ENCODE results near the gene ZBTB43. TPM values are rescaled to one million over a fixed set of nuclear protein-coding genes. Genes with fewer than 3 reads are reported as not detected.

The ZBTB43 gene
- total and polyA plus RNA-seq, 10 of the 15 experiments (the other 5 are each of a cell fraction or from before 2014, with no cell fraction given), result 2.4 to 19.3 (median 8.7) TPM

DNA sequence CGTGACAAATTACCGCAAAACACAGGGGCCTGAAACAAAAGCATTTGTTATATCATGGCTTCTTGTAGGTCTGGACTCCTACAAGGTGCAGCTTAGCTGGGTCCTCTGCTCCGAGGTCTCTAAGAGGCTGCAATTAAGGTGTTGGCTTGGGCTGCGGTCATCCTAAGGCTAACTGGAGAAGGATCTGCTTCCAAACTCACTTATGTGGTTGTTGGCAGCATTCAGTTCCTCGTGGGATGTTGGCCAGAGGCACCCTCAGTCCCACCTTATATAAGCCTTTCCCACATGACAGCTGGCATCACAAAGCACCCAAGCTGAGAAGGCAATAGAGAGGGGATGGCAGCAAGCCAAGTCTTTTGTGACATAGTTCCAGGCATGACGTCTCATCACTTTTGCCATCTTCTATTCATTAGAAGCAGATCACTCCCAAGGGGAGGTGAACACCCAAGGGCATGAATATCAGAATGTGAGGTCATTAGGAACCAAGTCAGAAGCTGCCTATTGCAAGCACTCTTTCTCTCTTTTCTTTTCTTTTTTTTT, 47.9 kb upstream of the ZBTB43 start (continued):
- TF ChIP-seq, protein P1, sequence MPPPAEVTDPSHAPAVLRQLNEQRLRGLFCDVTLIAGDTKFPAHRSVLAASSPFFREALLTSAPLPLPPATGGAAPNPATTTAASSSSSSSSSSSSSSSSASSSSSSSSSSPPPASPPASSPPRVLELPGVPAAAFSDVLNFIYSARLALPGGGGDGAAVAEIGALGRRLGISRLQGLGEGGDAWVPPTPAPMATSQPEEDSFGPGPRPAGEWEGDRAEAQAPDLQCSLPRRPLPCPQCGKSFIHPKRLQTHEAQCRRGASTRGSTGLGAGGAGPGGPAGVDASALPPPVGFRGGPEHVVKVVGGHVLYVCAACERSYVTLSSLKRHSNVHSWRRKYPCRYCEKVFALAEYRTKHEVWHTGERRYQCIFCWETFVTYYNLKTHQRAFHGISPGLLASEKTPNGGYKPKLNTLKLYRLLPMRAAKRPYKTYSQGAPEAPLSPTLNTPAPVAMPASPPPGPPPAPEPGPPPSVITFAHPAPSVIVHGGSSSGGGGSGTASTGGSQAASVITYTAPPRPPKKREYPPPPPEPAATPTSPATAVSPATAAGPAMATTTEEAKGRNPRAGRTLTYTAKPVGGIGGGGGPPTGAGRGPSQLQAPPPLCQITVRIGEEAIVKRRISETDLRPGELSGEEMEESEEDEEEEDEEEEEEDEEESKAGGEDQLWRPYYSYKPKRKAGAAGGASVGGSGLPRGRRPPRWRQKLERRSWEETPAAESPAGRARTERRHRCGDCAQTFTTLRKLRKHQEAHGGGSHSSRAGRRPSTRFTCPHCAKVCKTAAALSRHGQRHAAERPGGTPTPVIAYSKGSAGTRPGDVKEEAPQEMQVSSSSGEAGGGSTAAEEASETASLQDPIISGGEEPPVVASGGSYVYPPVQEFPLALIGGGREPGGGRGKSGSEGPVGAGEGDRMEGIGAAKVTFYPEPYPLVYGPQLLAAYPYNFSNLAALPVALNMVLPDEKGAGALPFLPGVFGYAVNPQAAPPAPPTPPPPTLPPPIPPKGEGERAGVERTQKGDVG (CRISPR knock-in tag; IDR thresholded peaks at IDR 0.05), result no peak
- TF ChIP-seq, protein P2, sequence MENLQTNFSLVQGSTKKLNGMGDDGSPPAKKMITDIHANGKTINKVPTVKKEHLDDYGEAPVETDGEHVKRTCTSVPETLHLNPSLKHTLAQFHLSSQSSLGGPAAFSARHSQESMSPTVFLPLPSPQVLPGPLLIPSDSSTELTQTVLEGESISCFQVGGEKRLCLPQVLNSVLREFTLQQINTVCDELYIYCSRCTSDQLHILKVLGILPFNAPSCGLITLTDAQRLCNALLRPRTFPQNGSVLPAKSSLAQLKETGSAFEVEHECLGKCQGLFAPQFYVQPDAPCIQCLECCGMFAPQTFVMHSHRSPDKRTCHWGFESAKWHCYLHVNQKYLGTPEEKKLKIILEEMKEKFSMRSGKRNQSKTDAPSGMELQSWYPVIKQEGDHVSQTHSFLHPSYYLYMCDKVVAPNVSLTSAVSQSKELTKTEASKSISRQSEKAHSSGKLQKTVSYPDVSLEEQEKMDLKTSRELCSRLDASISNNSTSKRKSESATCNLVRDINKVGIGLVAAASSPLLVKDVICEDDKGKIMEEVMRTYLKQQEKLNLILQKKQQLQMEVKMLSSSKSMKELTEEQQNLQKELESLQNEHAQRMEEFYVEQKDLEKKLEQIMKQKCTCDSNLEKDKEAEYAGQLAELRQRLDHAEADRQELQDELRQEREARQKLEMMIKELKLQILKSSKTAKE (IDR thresholded peaks at IDR 0.05; ENCODE audit: low read depth, poor library complexity, severe bottlenecking), result no peak

DNA sequence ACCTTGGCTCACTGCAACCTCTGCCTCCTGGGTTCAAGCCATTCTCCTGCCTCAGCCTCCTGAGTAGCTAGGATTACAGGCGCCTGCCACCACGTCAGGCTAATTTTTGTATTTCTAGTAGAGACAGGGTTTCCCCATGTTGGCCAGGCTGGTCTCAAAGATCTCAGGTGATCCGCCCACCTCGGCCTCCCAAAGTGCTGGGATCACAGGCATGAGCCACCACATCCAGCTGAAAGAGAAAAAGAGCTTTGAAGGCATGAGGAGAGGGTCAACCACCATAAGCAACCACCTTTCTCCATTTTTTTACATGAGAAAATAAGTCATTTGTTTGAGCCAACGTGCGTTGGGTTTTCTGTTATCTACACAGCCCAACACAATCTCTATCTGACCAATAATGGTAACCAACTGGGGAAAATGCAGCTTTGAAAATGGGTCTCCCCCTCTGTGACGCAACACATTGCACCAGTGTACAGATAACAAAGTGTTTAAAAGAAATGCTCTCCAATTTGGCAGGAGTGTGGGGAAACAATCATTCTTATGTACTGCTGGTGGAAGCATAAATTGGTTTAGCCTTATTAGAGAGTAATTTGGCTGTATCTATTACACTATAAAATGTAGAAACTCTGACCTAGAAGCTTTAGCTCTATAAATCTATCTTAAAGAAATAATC, 45.8 kb upstream of the ZBTB43 start:
- Histone ChIP-seq H3K4me3 (no peak overlapping the region), H3K27me3 (replicated peaks in 1 of 2; ENCODE audit: control insufficient read depth in 2 of 2, insufficient read depth in 2 of 2, low read length in 1 of 2) (no peaks in the 10 kb centered on the region; a peak in 1 of 4 replicates), H3K27ac (ENCODE audit: control insufficient read depth, insufficient read depth) (no peak overlapping the region), H3K9ac (ENCODE audit: control insufficient read depth, insufficient read depth, low read length) (no peak overlapping the region), H3K36me3 (ENCODE audit: control insufficient read depth in 2 of 2, insufficient read depth in 2 of 2, low read length in 1 of 2) (no peaks in the 10 kb centered on the region), H4K20me1 (ENCODE audit: control insufficient read depth, insufficient read depth) (no peaks in the 10 kb centered on the region), H2AFZ (ENCODE audit: control insufficient read depth, low read depth, low read length) (no peak overlapping the region), H3K4me1 (ENCODE audit: control insufficient read depth, insufficient read depth, low read length) (no peaks in the 10 kb centered on the region), H3K9me3 (replicated peaks; ENCODE audit: control insufficient read depth, insufficient read depth, low read length) (no peaks in the 10 kb centered on the region), H3K4me2 (ENCODE audit: control insufficient read depth, insufficient read depth) (no peak overlapping the region), H3K79me2 (ENCODE audit: control insufficient read depth, insufficient read depth, low read length) (no peaks in the 10 kb centered on the region)
- RAD21 ChIA-PET (ENCODE audit: unreplicated experiment), result no interaction called here
- POLR2A ChIA-PET, result no interaction called here
- ATAC-seq (no peak), DNase-seq (ENCODE audit: low read depth, low spot score) (no peak), FAIRE-seq (no peak)
- CTCF ChIA-PET, result no interaction called here
- SMC1A ChIA-PET (ENCODE audit: uncharacterized antibody, unreplicated experiment), result interaction anchor here (1.1 kb wide), 2 partner anchors 10 to 15 kb away, joined by 3 to 4 read pairs; no protein-coding TSS in a partner anchor
- no TSS peak for BruUV-seq (replicated peaks)
- in situ Hi-C loops (cut with MboI), result no loop called here
- 66% methylated on average over 7 of the region's 7 CpGs for WGBS (ENCODE audit: insufficient coverage, insufficient replicate concordance, low lambda C conversion rate, missing lambda C conversion rate)
- intact Hi-C loops (cut with micrococcal nuclease; ENCODE audit: unreplicated experiment), result no loop called here
- TF ChIP-seq POLR2A (IDR thresholded peaks at IDR 0.05; ENCODE audit: low read depth, low read length) (no peak), RFX5 (IDR thresholded peaks at IDR 0.05; ENCODE audit: low read depth, low read length) (no peak), BACH1 (IDR thresholded peaks at IDR 0.05; ENCODE audit: borderline replicate concordance) (no peak), TCF3 (IDR thresholded peaks at IDR 0.05; ENCODE audit: borderline replicate concordance, insufficient read depth, low read depth, low read length) (no peak), IRF4 (IDR thresholded peaks at IDR 0.05; ENCODE audit: low read depth, low read length) (no peak), FOXK2 (IDR thresholded peaks at IDR 0.05) (no peak), NR2C2 (IDR thresholded peaks at IDR 0.05; ENCODE audit: borderline replicate concordance, control insufficient read depth, insufficient read length, low read depth) (no peak)
- TF ChIP-seq, protein P3, sequence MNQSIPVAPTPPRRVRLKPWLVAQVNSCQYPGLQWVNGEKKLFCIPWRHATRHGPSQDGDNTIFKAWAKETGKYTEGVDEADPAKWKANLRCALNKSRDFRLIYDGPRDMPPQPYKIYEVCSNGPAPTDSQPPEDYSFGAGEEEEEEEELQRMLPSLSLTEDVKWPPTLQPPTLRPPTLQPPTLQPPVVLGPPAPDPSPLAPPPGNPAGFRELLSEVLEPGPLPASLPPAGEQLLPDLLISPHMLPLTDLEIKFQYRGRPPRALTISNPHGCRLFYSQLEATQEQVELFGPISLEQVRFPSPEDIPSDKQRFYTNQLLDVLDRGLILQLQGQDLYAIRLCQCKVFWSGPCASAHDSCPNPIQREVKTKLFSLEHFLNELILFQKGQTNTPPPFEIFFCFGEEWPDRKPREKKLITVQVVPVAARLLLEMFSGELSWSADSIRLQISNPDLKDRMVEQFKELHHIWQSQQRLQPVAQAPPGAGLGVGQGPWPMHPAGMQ (IDR thresholded peaks at IDR 0.05; ENCODE audit: borderline replicate concordance), result no peak
- TF ChIP-seq, protein P2 (IDR thresholded peaks at IDR 0.05; ENCODE audit: low read depth, poor library complexity, severe bottlenecking), result no peak
- TF ChIP-seq, protein P4, sequence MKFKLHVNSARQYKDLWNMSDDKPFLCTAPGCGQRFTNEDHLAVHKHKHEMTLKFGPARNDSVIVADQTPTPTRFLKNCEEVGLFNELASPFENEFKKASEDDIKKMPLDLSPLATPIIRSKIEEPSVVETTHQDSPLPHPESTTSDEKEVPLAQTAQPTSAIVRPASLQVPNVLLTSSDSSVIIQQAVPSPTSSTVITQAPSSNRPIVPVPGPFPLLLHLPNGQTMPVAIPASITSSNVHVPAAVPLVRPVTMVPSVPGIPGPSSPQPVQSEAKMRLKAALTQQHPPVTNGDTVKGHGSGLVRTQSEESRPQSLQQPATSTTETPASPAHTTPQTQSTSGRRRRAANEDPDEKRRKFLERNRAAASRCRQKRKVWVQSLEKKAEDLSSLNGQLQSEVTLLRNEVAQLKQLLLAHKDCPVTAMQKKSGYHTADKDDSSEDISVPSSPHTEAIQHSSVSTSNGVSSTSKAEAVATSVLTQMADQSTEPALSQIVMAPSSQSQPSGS (IDR thresholded peaks at IDR 0.05; ENCODE audit: low read length), result no peak
